Spleen (tissue), 7 donors: ENCODE data around the gene TMEM255A.

Source experiments
- POLR2AphosphoS5 ChIP-seq, 3 donors: sonication (generic); formaldehyde crosslinking; IDR thresholded peaks; one replicate each; pipeline ENCODE4 v1.5.1; 2017; ENCODE audit warnings: antibody characterized with exemption in 3 of 3
- TF ChIP-seq, protein P1 (sequence below), 11 experiments: fragments of 200-600 bp in 7 of 11; fragments of 450-650 bp in 4 of 11; sonication (generic) in 4 of 11; IDR thresholded peaks in 8 of 11; conservative IDR thresholded peaks in 3 of 11; 1 replicate in 7 of 11; 2 replicates in 4 of 11; pipeline versions ENCODE4 v1.4.0 to v1.8.0; 2016 to 2021; ENCODE audit warnings: antibody characterized with exemption in 11 of 11, inconsistent platforms in 4 of 11, mild to moderate bottlenecking in 1 of 11
- donor health status: DM: no; HTN: no; CAD: no; lungs with moderate emphysema.
- donor health status: DM: no; HTN: no; CAD: no.
- donor health status: DM: no; HTN: no; CAD: no.

- TF ChIP-seq, protein P1, sequence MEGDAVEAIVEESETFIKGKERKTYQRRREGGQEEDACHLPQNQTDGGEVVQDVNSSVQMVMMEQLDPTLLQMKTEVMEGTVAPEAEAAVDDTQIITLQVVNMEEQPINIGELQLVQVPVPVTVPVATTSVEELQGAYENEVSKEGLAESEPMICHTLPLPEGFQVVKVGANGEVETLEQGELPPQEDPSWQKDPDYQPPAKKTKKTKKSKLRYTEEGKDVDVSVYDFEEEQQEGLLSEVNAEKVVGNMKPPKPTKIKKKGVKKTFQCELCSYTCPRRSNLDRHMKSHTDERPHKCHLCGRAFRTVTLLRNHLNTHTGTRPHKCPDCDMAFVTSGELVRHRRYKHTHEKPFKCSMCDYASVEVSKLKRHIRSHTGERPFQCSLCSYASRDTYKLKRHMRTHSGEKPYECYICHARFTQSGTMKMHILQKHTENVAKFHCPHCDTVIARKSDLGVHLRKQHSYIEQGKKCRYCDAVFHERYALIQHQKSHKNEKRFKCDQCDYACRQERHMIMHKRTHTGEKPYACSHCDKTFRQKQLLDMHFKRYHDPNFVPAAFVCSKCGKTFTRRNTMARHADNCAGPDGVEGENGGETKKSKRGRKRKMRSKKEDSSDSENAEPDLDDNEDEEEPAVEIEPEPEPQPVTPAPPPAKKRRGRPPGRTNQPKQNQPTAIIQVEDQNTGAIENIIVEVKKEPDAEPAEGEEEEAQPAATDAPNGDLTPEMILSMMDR (IDR thresholded peaks at IDR 0.05 in 8 of 11, conservative IDR thresholded peaks at IDR 0.05 in 3 of 11) = no peak
- TF ChIP-seq POLR2AphosphoS5 (IDR thresholded peaks at IDR 0.05) = no peak
Observed at GRCh38 chrX:120236687-120237479, 74.4 kb downstream of the TMEM255A start.
